Retinal pigment epithelial cell (primary cell): ENCODE results near the gene OR1F1.
"Not testable (repeated sequence)": the region's sequence is repeated elsewhere in the genome, so short reads cannot be mapped to it uniquely, and the experiment has no call there.

Experiments
- DNase-seq: peaks from one replicate; pipeline ENCODE4 v3.0.0-alpha.2; 2010; ENCODE audit warnings: low read depth
- H3K4me3 ChIP-seq: 2 replicates; pipeline ENCODE4 v1.5.1; 2011; ENCODE audit warnings: mild to moderate bottlenecking, low read length, control low read depth, moderate library complexity
- CTCF ChIP-seq: conservative IDR thresholded peaks from 2 replicates; pipeline ENCODE4 v1.5.1; 2011; ENCODE audit warnings: low read depth, low read length, control low read depth, inconsistent platforms

The OR1F1 gene

GRCh38 chr16:3187798-3188674 is at the start of gene OR1F1:
Gene OR1F1, plus strand, starts transcription at chr16:3188204.
- H3K4me3 ChIP-seq: peak within 1 kb of the TSS; percentile 67
- no peak for DNase-seq

GRCh38 chr16:3138342-3138741 is 49.7 kb upstream of the OR1F1 start:
- no peak overlapping the region for H3K4me3 ChIP-seq
- no peak for TF ChIP-seq CTCF
- no peak for DNase-seq

More at GRCh38 chr16:3187798-3188674, at the start of gene OR1F1:
- TF ChIP-seq CTCF: no peak

GRCh38 chr16:3138823-3139426 is 49.1 kb upstream of the OR1F1 start:
- no peak overlapping the region for H3K4me3 ChIP-seq
- DNase-seq: no peak
- TF ChIP-seq CTCF: no peak

GRCh38 chr16:3139561-3139960 is 48.4 kb upstream of the OR1F1 start:
- not testable (repeated sequence) for DNase-seq, H3K4me3 ChIP-seq

- no peak overlapping the region for H3K4me3 ChIP-seq
- DNase-seq: no peak
- no peak for TF ChIP-seq CTCF
Measured at GRCh38 chr16:3140603-3141427, 47.2 kb upstream of the OR1F1 start.

GRCh38 chr16:3141781-3142311 is 46.2 kb upstream of the OR1F1 start:
- TF ChIP-seq CTCF: no peak
- no peak for DNase-seq
- no peak overlapping the region for H3K4me3 ChIP-seq

GRCh38 chr16:3142327-3142726 is 45.7 kb upstream of the OR1F1 start:
- no peak for DNase-seq
- TF ChIP-seq CTCF: no peak
- no peak overlapping the region for H3K4me3 ChIP-seq
